GM19035 (cell line): ENCODE results near the gene GABARAP.
A peak's percentile ranks its signal among the peaks of the same experiment; 100 is the strongest.

Experiments used
- ATAC-seq: cut with Tn5 transposase; IDR thresholded peaks from one replicate; pipeline ENCODE4 v1.9.1; 2021; ENCODE audit not compliant: unreplicated experiment

Gene GABARAP

GRCh38 chr17:7208754-7209460 is 33.3 kb downstream of the GABARAP start:
- no peak for ATAC-seq

GRCh38 chr17:7208027-7208571 is 34.1 kb downstream of the GABARAP start:
- ATAC-seq = no peak

DNA sequence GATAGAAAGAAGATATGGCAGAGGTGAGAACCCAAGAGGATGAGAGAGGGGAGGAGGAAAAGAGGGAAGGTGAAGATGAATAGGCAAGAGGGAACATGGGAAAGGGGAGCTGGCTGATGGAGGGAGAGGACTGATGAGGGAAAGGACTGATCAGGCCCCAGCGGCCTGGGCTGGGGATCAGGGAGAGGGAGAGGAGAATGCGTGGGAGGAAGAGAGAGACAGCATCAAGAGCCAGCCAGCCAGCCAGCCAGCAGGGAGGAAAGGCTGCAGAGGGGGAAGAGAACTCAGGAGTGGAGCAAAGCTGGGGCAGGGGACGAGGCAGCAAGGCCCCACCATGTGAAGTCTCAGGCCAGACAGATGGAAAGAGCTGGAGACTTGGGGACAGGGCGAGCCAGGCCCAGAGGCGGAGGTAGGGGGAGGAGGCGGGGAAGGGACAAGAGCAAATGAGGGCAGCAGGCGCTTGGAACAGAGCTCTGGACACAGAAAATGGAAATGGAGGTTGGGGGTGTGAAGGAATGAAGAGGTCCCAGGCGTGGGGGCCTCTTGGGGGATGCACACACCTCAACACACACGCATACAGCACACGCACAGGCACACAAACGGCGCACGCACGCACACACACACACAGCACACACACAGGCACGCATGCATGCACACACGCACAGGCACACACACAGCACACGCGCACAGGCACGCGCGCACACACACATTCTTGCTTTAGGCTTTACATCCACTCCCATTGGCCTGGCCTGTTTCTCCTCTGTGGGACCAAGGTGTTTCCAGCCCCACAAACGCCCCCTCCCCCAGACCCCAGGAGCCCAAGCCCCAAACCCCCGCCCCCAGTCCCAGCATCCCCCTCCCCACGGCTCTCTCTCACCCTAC is 34.9 kb downstream of the GABARAP start:
- ATAC-seq = no peak

- no peak for ATAC-seq
These were observed 36.7 kb downstream of the GABARAP start for GRCh38 chr17:7205561-7205960.

GRCh38 chr17:7204828-7205461 is 37.3 kb downstream of the GABARAP start:
- ATAC-seq = peak; percentile 88

DNA sequence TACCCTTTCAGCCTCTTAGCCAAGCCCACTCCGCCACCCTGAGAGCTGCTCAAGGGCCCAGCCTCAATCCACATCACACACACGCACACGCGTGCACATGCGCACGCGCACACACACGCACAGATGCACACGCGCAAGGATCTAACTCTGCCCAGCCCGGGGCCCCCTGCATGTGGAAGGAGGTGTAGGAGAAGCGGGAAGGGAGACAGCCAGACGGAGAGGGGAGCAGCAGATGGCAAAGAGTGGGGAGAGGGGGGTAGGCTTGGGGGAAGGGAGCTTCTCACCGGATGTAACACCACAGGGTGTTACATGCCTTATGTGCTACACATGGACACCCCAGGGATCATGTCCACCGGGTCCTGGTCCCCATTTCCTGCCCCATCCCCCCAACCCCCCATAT is 37.9 kb downstream of the GABARAP start:
- no peak for ATAC-seq

- ATAC-seq = no peak
These were observed 38.9 kb downstream of the GABARAP start for GRCh38 chr17:7203391-7203790.

GRCh38 chr17:7196651-7197401 is 45.4 kb downstream of the GABARAP start:
- ATAC-seq = no peak

GRCh38 chr17:7195971-7196370 is 46.3 kb downstream of the GABARAP start:
- ATAC-seq = no peak

GRCh38 chr17:7192271-7192937 is 49.8 kb downstream of the GABARAP start:
- no peak for ATAC-seq

- no peak for ATAC-seq
These were observed 50.5 kb downstream of the GABARAP start for GRCh38 chr17:7191571-7192270.

DNA sequence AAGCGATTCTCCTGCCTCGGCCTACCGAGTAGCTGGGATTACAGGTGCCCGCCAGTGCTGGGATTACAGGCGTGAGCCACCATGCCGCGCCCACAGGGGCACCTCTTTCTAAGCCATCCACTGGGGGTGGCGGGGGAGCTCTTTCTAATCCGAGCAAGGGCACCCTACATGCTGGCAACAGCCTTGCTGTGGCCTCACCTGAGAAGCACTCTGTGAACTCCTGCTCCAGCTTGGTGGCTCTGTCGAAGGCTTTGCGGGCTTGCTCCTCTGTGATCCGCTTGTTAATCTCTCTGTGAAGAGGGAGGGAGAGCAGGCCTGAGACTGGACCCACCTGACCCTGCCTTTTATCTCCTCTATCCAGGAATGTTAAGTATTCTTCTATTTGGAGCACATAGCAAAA is 51.2 kb downstream of the GABARAP start:
- ATAC-seq = no peak

DNA sequence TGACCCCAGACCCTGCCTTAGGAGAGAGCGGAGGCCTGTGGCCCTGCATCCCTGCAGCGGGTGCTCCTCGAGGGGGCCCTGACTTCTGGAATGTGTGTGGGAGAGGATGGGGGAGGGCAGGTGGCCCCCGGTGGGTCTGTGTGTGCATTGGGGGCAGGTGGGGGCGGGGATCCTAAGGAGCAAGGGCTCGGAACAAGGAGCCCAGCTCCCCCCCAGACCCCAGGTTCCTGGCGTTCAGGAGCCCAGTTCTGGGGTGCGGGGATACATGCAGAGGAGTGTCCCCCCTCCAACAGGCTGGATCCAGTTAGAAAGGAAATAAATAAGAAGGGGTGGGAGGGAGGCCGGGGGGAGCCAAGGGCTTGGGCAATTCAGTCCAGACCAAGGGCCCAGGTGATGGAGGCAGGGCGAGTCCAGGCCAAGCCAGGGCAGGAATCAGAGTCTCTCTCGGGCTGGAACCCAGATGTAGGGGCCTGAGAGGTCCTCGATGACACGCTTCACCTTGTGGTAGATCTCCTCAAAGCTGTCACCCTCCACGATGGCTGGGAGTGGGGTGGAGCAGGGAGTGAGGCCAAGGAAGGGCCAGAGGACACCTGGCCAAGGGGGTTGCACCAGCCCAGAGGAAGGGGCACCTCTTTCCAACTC is 51.9 kb downstream of the GABARAP start:
- no peak for ATAC-seq
